A673 (cell line): ENCODE measurements around the gene POU2AF1. TPM values are rescaled to one million over a fixed set of nuclear protein-coding genes. Genes with fewer than 3 reads are reported as not detected.

Experiments used
- BruUV-seq: library from RNA; stranded (reverse); fragments of 400-500 nt; replicated peaks from 2 replicates; lab custom pipeline; 2021; lab: Mats Ljungman, UMichigan
- CTCF ChIA-PET: fragments of 300-600 bp; sonication (Branson Sonifier 250); formaldehyde crosslinking; loops from one replicate; lab custom pipeline; 2022; ENCODE audit warnings: antibody characterized with exemption; lab: Charles Lee
- POLR2A ChIA-PET: fragments of 300-600 bp; sonication (Branson Sonifier 250); formaldehyde crosslinking; loops from one replicate; lab custom pipeline; 2022; ENCODE audit warnings: antibody characterized with exemption; ENCODE audit not compliant: low non-redundant PET; lab: Charles Lee
- DNase-seq: peaks from one replicate; pipeline ENCODE4 v3.0.0-alpha.2; 2015; ENCODE audit warnings: low spot score
- H3K27ac ChIP-seq: fragments of 200-600 bp; sonication (generic); 2 replicates; pipeline ENCODE4 v1.5.1; 2016; ENCODE audit warnings: mixed run types, low read depth, mild to moderate bottlenecking, mixed read lengths, antibody characterized with exemption, low read length; ENCODE audit not compliant: poor library complexity, severe bottlenecking
- H3K27me3 ChIP-seq: fragments of 200-600 bp; sonication (generic); replicated peaks from 2 replicates; pipeline ENCODE4 v1.6.1; 2017; ENCODE audit warnings: mixed run types, low read depth, mild to moderate bottlenecking, mixed read lengths, antibody characterized with exemption, low read length; ENCODE audit not compliant: insufficient read depth, poor library complexity
- H3K36me3 ChIP-seq: fragments of 200-600 bp; sonication (generic); 2 replicates; pipeline ENCODE4 v1.6.1; 2016; ENCODE audit warnings: mixed run types, mild to moderate bottlenecking, mixed read lengths, antibody characterized with exemption, low read length; ENCODE audit not compliant: insufficient read depth, poor library complexity, severe bottlenecking
- H3K4me1 ChIP-seq: fragments of 200-600 bp; sonication (generic); 2 replicates; pipeline ENCODE4 v1.6.1; 2017; ENCODE audit warnings: mixed run types, mild to moderate bottlenecking, mixed read lengths, antibody characterized with exemption, low read length; ENCODE audit not compliant: insufficient read depth, poor library complexity, severe bottlenecking
- H3K4me3 ChIP-seq: fragments of 200-600 bp; sonication (generic); 2 replicates; pipeline ENCODE4 v1.5.1; 2016; ENCODE audit warnings: low read depth, mixed run types, mild to moderate bottlenecking, mixed read lengths, low read length; ENCODE audit not compliant: poor library complexity, severe bottlenecking
- H3K9me3 ChIP-seq: fragments of 200-600 bp; sonication (generic); 2 replicates; pipeline ENCODE4 v1.6.1; 2016; ENCODE audit warnings: mixed run types, low read depth, mild to moderate bottlenecking, mixed read lengths, antibody characterized with exemption, low read length; ENCODE audit not compliant: poor library complexity, severe bottlenecking
- CTCF ChIP-seq: fragments of 300-800, 200-600 bp; sonication (generic); conservative IDR thresholded peaks from 2 replicates; pipeline ENCODE4 v1.5.1; 2017; ENCODE audit warnings: low read depth, mild to moderate bottlenecking, antibody characterized with exemption, low read length, moderate library complexity, mixed read lengths
- EZH2 ChIP-seq: fragments of 200-600 bp; sonication (generic); IDR thresholded peaks from 2 replicates; pipeline ENCODE4 v1.6.1; 2017; ENCODE audit warnings: borderline replicate concordance, low read depth, mild to moderate bottlenecking, mixed read lengths, antibody characterized with exemption, low read length; ENCODE audit not compliant: poor library complexity, severe bottlenecking
- intact Hi-C: fragments of 100-400 bp; cut with micrococcal nuclease; formaldehyde crosslinking; loops from one replicate; pipeline ENCODE4 v1.10.0; 2022; ENCODE audit not compliant: unreplicated experiment
- total RNA-seq: library from RNA; stranded (reverse); gene quantifications from 2 replicates; pipeline ENCODE4 v1.2.3, GENCODE V29; 2021

The POU2AF1 gene
- total RNA-seq, 1 experiment from 2014 or later, result not detected

- no peaks in the 10 kb centered on the region for H3K9me3 ChIP-seq
- H3K27ac ChIP-seq, result no peak overlapping the region
- POLR2A ChIA-PET, result no interaction called here
- intact Hi-C loops, result no loop called here
- TF ChIP-seq CTCF (no peak), EZH2 (no peak)
- no TSS peak for BruUV-seq
- H3K27me3 ChIP-seq, result no peaks in the 10 kb centered on the region
- H3K36me3 ChIP-seq, result no peaks in the 10 kb centered on the region
- CTCF ChIA-PET, result no interaction called here
- no peaks in the 10 kb centered on the region for H3K4me1 ChIP-seq
- DNase-seq, result no peak
- H3K4me3 ChIP-seq, result no peak overlapping the region
These were observed 34.8 kb upstream of the POU2AF1 start for GRCh38 chr11:111413849-111414248.

GRCh38 chr11:111412293-111412692, 33.2 kb upstream of the POU2AF1 start:
- intact Hi-C loops, result no loop called here
- CTCF ChIA-PET, result no interaction called here
- POLR2A ChIA-PET, result no interaction called here
- Histone ChIP-seq H3K9me3 (no peaks in the 10 kb centered on the region), H3K4me3 (no peak overlapping the region), H3K4me1 (no peaks in the 10 kb centered on the region), H3K36me3 (no peaks in the 10 kb centered on the region), H3K27me3 (no peaks in the 10 kb centered on the region), H3K27ac (no peak overlapping the region)
- DNase-seq, result no peak
- TF ChIP-seq CTCF (no peak), EZH2 (no peak)
- BruUV-seq, result no TSS peak

- Histone ChIP-seq H3K36me3 (no peaks in the 10 kb centered on the region), H3K4me3 (no peak overlapping the region), H3K4me1 (no peaks in the 10 kb centered on the region), H3K27me3 (no peaks in the 10 kb centered on the region), H3K9me3 (no peaks in the 10 kb centered on the region), H3K27ac (no peak overlapping the region)
- ChIA-PET POLR2A (no interaction called here), CTCF (no interaction called here)
- no peak for TF ChIP-seq EZH2
- intact Hi-C loops, result no loop called here
- BruUV-seq, result no TSS peak
- DNase-seq, result no peak
These were observed 32.4 kb upstream of the POU2AF1 start for GRCh38 chr11:111411456-111411855.

- Histone ChIP-seq H3K27me3 (no peaks in the 10 kb centered on the region), H3K27ac (no peak overlapping the region), H3K4me3 (no peak overlapping the region), H3K9me3 (no peaks in the 10 kb centered on the region), H3K4me1 (no peaks in the 10 kb centered on the region), H3K36me3 (no peaks in the 10 kb centered on the region)
- no peak for DNase-seq
- no peak for TF ChIP-seq EZH2
- TF ChIP-seq CTCF, result no peak
- CTCF ChIA-PET, result no interaction called here
- POLR2A ChIA-PET, result no interaction called here
- intact Hi-C loops, result no loop called here
- BruUV-seq, result no TSS peak
These were observed 31.9 kb upstream of the POU2AF1 start for GRCh38 chr11:111410951-111411350.
